ENCODE measurements around the gene SLIT1.

DNA sequence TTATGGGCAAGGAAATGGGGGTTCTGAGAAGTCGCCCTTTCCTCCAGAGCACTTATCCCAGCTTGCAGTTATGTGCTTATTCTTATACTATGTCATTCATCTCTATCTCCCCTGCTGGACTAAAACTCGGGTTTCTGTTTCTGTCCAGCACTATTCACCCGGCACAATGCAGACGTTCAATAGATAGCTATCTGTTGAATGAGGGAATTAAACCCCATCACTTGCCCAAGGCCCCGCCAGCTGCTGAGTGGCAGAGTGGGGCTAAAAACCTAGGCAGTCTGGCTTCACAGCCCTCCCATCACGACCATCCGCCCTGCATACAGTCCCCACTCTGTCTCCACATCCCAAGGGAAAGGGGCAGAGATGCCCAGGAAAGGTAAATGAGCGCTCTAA lies 5.4 kb downstream of the SLIT1 start:
- TF ChIP-seq, protein P1, sequence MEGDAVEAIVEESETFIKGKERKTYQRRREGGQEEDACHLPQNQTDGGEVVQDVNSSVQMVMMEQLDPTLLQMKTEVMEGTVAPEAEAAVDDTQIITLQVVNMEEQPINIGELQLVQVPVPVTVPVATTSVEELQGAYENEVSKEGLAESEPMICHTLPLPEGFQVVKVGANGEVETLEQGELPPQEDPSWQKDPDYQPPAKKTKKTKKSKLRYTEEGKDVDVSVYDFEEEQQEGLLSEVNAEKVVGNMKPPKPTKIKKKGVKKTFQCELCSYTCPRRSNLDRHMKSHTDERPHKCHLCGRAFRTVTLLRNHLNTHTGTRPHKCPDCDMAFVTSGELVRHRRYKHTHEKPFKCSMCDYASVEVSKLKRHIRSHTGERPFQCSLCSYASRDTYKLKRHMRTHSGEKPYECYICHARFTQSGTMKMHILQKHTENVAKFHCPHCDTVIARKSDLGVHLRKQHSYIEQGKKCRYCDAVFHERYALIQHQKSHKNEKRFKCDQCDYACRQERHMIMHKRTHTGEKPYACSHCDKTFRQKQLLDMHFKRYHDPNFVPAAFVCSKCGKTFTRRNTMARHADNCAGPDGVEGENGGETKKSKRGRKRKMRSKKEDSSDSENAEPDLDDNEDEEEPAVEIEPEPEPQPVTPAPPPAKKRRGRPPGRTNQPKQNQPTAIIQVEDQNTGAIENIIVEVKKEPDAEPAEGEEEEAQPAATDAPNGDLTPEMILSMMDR (IDR thresholded peaks at IDR 0.05): no peak
- no peak for TF ChIP-seq POLR2A (IDR thresholded peaks at IDR 0.05)

Measured in testis (tissue), 2 donors.